ENCODE data around the gene DLX2.
A peak's percentile ranks its signal among the peaks of the same experiment; 100 is the strongest.
"Not testable (repeated sequence)": the region's sequence is repeated elsewhere in the genome, so short reads cannot be mapped to it uniquely, and the experiment has no call there.

DLX2 gene

DNA sequence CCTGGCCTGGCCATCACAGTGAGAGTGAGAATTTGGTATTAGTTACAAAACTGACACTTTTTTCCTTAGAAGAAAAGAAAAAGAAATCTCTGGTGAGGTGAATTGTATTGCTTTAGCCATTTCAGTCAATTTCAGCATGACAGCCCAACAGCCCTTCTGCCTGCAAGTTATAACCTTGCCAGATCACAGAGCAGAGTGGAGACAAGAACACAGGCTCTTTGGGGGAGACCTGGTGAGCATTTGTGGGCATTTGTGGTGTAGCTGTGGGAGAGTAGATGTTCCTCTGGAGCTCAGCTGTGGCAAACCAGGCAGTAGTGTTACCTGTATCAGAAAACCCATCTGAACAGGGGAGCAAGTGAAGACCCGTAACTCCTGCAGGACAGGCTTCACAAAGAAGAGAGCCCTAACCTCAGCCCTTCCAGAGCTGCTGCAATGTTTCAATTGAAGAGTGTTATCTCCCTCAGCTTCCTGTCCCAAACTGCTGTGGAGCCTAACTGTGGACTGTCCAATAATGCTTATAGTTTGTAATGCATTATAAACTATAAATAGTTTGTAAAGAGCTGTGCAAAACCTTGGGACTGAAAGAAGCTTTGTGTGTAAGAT, 40.2 kb downstream of the DLX2 start:
- no peak for DNase-seq (ENCODE audit: insufficient read length, low spot score)
- no peak for FAIRE-seq

DNA sequence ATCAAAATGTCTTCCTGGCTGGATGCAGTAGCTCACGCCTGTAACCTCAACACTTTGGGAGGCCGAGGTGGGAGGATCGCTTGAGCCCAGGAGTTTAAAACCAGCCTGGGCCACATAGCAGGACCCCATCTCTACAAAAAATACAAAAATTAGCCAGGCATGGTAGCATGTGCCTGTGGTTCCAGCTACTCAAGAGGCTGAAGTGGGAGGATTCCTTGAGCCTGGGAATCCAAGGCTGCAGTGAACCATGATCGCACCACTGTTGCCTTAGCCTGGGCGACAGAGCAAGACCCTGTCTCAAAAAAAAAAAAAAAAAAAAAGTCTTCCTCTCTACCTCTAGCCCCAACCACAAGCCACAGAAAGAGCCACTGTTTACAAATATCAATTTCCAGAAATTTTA, 42.6 kb downstream of the DLX2 start:
- not testable (repeated sequence) for DNase-seq (ENCODE audit: insufficient read length, low spot score); FAIRE-seq

DNA sequence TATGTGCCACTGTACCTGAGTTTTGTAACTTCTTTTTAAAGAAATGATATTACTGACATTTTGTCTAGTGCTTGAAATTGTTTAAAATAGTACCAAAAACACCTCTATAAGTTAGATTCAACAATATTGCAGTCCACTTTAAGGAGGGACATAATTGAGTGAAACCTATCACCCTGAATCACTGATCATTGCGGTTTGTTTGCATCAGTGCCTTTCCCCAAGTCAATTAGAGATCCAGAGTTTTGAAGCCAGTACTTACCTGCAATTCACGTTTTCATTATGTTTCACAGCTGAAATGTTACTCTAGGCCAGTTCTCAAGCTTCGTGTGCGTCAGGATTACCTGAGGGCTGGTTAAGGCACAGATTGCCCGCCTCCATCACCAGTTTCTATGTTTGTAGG, 44.0 kb downstream of the DLX2 start:
- FAIRE-seq: no peak

DNA sequence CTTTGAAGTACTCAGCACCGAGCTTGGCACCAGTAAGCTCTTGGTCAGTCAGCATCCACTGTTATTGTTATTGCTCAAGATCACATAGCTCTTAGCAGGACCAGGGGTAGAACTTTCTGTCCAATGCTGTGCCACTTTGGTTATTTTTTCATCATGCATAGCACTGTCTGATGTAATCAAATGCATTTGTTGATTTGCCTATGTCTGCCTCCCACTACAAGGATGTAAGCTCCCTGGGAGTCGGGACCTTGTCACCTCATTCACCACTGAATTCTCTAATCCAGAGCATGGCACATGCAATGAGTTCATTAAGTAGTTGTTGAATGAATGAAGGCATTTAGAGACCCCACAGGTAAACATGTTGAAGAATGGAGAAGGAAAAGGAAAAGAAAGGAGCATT, 46.4 kb downstream of the DLX2 start:
- no peak for FAIRE-seq

More for the DNA sequence above, 44.0 kb downstream of the DLX2 start:
- DNase-seq (ENCODE audit: insufficient read length, low spot score): no peak

DNA sequence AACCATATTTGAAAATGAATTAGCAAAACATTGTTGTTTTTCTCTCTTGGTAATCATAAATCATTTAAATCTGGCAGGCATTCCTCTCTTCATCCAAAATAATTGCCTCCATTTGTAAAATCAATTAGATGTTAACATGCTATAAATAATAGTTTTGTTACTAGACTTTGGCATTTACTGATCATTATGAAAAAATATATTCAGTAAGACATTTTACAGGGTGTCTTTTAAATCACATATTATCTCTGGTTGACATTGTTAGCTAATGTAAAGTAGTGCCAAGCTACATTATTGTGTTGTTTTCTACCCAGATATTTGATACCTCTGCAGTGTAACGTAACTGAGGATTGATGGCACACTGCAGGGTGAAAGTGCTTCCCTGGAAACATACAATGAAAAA, 49.2 kb downstream of the DLX2 start:
- FAIRE-seq: no peak
- DNase-seq (ENCODE audit: insufficient read length, low spot score): no peak

More for the DNA sequence above, 46.4 kb downstream of the DLX2 start:
- no peak for DNase-seq (ENCODE audit: insufficient read length, low spot score)

DNA sequence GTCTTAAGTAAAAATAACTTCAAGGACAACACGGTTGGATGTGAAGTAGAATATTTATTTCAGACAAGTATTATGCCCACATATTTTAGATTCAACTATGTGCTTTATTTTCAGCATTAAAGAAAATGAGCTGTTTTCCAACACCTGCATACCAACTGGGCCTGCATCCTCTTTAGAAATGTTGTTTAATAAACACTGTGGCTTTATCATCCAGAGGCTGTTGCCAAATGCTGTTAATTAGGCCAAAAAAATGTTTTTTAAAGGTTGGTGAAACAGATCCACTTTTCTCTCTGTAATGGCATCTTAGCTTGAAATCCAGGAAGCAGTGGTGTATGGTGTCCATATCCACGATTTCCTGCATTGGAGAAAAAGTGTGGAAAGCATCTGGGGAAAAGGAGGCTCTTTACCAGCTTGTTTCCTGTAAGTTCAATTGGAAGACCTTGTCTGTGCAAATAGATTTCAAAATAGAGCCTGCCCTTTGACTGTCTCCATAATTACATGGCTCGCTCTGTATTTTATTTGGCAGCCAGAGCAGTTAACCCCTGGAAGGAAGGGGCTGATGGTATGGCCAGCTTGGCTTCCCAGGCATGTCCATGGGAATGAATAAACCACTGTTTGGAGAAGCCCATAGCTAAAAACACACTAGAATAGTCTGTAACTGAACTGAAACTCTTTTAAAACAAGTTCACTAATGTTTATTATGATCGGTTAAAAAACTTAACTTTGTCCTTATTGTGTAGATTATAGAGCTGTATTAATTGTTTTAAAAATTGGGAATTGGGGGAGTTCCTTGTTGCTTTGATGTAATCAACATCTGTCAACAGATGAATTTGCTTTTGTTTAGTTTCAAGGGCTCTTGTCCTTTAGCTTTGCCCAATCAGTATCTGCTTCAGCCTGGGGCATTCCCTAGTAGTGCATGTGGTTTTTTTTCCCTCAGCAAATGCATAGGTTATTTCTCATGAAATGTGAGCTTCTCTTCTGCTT, 50.4 kb downstream of the DLX2 start:
- DNase-seq (ENCODE audit: insufficient read length, low spot score) (peak; percentile 23), FAIRE-seq (no peak)

DNA sequence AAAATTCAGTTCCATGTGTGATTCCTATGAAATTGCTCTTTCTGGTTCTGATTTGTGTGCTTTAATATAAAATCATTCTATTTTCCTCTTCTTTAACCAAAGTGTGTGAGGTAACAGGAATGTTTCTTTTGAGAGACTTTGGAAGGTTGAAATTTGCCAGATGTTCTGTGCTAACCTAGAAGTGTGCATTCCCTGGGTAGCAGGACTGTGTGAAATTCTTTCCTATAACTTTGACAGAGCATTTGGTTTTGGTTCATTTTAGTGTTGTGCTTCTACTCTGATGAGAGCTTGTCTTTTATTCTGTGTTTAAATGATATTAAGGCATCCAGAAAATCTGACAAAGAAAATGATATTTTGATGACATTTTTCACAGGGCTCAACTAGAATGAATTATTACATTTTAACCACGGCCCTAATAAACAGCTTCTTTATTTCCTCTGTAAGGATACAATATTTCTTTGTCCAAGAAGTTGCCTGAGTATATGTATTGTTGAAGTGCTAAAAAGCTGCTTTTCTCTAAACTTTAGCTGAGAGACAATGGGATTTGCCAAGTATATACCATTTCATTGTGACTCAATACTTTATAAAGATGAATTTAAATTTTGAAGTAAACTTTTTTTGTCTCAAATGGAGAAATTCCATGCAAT, 52.1 kb downstream of the DLX2 start:
- FAIRE-seq (no peak), DNase-seq (ENCODE audit: insufficient read length, low spot score) (no peak)

DNA sequence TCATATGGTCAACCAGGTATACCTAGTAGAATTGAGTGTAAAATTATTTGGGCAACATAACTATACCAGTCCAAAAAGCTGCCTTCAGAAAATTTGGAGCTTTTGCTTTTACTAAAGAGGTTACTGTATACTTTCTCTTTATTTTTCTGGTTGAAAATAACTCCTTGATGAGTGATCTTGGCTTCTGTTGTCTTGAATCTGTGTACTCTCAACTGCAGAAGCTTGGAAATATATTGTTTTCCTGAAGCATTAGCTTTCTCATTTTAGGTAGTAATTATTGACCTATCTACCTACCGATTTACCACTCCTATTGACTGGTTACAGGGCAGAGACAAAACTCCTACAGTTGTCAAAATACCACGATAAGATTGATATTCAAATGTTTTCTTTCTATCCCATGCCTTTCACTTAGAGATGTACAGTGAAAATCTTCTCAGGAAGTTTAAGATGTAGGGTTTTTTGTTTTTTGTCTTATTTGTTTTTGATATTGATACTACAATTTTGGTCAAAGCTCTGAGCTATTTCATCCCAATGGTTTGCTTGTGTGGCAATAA, 53.1 kb downstream of the DLX2 start:
- FAIRE-seq: no peak
- no peak for DNase-seq (ENCODE audit: insufficient read length, low spot score)
